ENCODE data around the gene ASTN2. TPM values are rescaled to one million over a fixed set of nuclear protein-coding genes. Genes with fewer than 3 reads are reported as not detected.

Gene ASTN2
- total and polyA plus RNA-seq, 9 donors = 1.8 to 6.4 (median 3.2) TPM

DNA sequence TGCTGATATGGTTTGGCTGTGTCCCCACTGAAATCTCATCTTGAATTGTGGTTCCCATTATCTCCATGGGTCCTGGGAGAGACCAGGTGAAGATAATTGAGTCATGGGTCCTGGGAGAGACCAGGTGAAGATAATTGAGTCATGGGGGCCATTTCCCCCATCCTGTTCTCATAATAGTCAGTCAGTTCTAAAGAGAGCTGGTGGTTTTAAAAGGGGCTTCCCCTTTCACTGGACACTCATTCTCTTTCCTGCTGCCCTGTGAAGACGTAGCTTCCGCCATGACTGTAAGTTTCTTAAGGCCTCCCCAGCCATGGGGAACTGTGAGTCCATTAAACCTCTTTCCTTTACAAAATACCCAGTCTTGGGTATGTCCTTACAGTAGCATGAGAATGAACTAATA lies 628.1 kb downstream of the ASTN2 start:
- no peaks in the 10 kb centered on the region for H3K9me3 ChIP-seq
- H3K4me3 ChIP-seq = no peak overlapping the region
- no peaks in the 10 kb centered on the region for H3K27me3 ChIP-seq
- WGBS, 3 donors = 95 to 97% (median 96%) methylated on average over 2 of the region's 2 CpGs
- no peaks in the 10 kb centered on the region for H3K36me3 ChIP-seq
- intact Hi-C loops (cut with DNase I) = no loop called here
- DNase-seq = no peak
- TF ChIP-seq POLR2A (IDR thresholded peaks at IDR 0.05) = no peak
- TF ChIP-seq, protein P1, sequence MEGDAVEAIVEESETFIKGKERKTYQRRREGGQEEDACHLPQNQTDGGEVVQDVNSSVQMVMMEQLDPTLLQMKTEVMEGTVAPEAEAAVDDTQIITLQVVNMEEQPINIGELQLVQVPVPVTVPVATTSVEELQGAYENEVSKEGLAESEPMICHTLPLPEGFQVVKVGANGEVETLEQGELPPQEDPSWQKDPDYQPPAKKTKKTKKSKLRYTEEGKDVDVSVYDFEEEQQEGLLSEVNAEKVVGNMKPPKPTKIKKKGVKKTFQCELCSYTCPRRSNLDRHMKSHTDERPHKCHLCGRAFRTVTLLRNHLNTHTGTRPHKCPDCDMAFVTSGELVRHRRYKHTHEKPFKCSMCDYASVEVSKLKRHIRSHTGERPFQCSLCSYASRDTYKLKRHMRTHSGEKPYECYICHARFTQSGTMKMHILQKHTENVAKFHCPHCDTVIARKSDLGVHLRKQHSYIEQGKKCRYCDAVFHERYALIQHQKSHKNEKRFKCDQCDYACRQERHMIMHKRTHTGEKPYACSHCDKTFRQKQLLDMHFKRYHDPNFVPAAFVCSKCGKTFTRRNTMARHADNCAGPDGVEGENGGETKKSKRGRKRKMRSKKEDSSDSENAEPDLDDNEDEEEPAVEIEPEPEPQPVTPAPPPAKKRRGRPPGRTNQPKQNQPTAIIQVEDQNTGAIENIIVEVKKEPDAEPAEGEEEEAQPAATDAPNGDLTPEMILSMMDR (IDR thresholded peaks at IDR 0.05) = no peak
- no peak for TF ChIP-seq EP300 (IDR thresholded peaks at IDR 0.05)
- H3K27ac ChIP-seq = no peak overlapping the region
- no peaks in the 10 kb centered on the region for H3K4me1 ChIP-seq (ENCODE audit: insufficient read depth)

GRCh38 chr9:116777116-116777515 lies 637.7 kb downstream of the ASTN2 start:
- Histone ChIP-seq H3K4me3 (no peak overlapping the region), H3K27ac (no peak overlapping the region), H3K9me3 (no peaks in the 10 kb centered on the region), H3K4me1 (ENCODE audit: insufficient read depth) (no peaks in the 10 kb centered on the region), H3K36me3 (no peaks in the 10 kb centered on the region), H3K27me3 (no peaks in the 10 kb centered on the region)
- no peak for TF ChIP-seq EP300 (IDR thresholded peaks at IDR 0.05)
- TF ChIP-seq, protein P1 (IDR thresholded peaks at IDR 0.05) = no peak
- TF ChIP-seq POLR2A (IDR thresholded peaks at IDR 0.05) = no peak
- 69 to 72% (median 70%) methylated on average over 3 of the region's 3 CpGs for WGBS, 3 donors
- DNase-seq = no peak
- intact Hi-C loops (cut with DNase I) = no loop called here

- Histone ChIP-seq H3K9me3 (no peaks in the 10 kb centered on the region), H3K4me1 (ENCODE audit: insufficient read depth) (no peaks in the 10 kb centered on the region), H3K4me3 (no peak overlapping the region), H3K36me3 (no peaks in the 10 kb centered on the region), H3K27me3 (no peaks in the 10 kb centered on the region), H3K27ac (no peak overlapping the region)
- TF ChIP-seq EP300 (IDR thresholded peaks at IDR 0.05) = no peak
- TF ChIP-seq, protein P1 (IDR thresholded peaks at IDR 0.05) = no peak
- TF ChIP-seq POLR2A (IDR thresholded peaks at IDR 0.05) = no peak
- intact Hi-C loops (cut with DNase I) = no loop called here
- WGBS, 3 donors = 69 to 82% (median 81%) methylated on average over 4 of the region's 4 CpGs
- no peak for DNase-seq
Measured at GRCh38 chr9:116774421-116775180, 640.3 kb downstream of the ASTN2 start.

DNA sequence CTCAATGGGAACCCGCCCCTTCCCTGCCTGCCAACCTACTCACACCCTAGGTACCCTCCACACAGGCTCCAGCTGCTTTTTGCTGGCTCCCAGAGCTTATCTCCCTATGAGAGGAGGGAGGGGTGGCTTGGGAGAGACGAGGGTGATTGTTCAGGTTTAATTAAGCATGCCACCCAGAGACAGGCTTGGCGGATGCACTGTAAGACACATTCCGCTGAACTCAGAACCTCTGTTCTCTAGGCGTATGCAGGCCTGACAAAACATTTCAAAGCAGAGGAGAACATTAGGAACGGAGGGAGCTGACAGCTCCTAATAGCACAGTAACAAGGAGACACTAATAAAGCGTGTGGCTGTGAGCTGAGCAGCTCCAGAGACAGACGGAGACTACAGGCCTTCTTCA lies 647.6 kb downstream of the ASTN2 start:
- 72 to 73% (median 73%) methylated on average over 8 of the region's 8 CpGs for WGBS, 3 donors
- intact Hi-C loops (cut with DNase I) = no loop called here
- TF ChIP-seq POLR2A (IDR thresholded peaks at IDR 0.05) (no peak), EP300 (IDR thresholded peaks at IDR 0.05) (no peak)
- TF ChIP-seq, protein P1 (IDR thresholded peaks at IDR 0.05) = no peak
- Histone ChIP-seq H3K9me3 (no peaks in the 10 kb centered on the region), H3K27ac (no peak overlapping the region), H3K36me3 (no peaks in the 10 kb centered on the region), H3K4me1 (ENCODE audit: insufficient read depth) (no peaks in the 10 kb centered on the region), H3K27me3 (no peaks in the 10 kb centered on the region), H3K4me3 (no peak overlapping the region)
- no peak for DNase-seq
